GM12872 (cell line): Measurements from ENCODE around the gene TMPRSS3.

Experiments used
- TF ChIP-seq, protein P1 (sequence below): IDR thresholded peaks from 3 replicates; pipeline ENCODE4 v1.5.1; 2011; ENCODE audit warnings: low read depth, mild to moderate bottlenecking, low read length, moderate library complexity; ENCODE audit not compliant: insufficient read depth

The TMPRSS3 gene

DNA sequence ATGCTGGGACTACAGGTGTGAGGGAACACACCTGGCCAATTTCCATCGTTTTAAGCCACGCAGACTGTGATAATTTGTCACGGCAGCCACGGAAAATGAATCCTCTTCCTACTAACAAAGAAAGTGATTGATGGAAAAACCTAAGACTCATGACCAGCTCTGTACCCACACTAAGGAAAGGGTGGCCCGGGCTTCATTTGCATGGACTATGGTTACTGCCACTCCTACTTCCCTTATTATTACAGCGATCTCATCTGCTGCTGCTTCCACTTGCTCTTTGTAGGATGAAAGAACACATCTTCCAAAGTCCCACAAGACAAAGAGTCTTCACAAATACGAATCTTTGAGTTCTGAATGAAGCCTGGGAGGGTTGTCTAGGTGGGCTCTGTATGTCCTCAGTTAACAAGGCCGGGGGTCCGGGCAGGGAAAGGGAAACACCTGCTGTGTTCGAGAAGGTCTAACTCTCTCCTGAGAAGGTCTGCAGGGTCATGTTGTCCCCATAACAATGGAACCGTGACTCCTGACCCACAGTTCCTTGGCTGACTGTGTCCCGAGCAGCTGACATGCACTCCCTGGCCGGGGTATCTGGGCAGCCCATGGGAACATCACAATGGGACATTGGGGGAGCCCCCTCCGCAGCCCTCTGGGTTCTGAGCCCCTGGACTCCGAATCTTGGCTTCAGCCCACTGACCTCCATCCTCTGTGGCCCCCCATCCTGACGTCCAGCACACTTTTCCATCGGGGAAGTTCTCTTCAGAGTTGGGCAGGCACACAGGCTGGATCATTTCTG is 16.2 kb downstream of the TMPRSS3 start:
- TF ChIP-seq, protein P1, sequence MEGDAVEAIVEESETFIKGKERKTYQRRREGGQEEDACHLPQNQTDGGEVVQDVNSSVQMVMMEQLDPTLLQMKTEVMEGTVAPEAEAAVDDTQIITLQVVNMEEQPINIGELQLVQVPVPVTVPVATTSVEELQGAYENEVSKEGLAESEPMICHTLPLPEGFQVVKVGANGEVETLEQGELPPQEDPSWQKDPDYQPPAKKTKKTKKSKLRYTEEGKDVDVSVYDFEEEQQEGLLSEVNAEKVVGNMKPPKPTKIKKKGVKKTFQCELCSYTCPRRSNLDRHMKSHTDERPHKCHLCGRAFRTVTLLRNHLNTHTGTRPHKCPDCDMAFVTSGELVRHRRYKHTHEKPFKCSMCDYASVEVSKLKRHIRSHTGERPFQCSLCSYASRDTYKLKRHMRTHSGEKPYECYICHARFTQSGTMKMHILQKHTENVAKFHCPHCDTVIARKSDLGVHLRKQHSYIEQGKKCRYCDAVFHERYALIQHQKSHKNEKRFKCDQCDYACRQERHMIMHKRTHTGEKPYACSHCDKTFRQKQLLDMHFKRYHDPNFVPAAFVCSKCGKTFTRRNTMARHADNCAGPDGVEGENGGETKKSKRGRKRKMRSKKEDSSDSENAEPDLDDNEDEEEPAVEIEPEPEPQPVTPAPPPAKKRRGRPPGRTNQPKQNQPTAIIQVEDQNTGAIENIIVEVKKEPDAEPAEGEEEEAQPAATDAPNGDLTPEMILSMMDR: no peak

DNA sequence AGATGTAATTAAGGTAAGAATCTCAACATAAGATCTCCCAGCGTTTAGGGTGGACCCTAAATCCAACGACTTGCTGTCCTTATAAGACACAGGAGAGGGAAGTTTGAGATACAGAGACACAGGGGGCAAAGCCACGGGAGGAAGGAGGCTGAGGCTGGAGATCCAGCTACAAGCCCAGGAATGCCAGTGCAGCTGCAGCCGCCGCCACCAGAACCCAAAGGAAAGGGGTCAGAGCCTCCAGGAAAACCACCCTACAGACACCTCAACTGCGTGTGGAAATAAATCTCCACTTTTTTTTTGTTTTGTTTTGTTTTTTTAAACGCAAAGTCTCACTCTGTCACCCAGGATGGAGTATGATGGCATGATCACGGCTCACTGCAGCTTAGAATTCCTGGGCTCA is 17.4 kb downstream of the TMPRSS3 start:
- TF ChIP-seq, protein P1: no peak

- TF ChIP-seq, protein P1: no peak
Observed at GRCh38 chr21:42377951-42378340, 17.9 kb downstream of the TMPRSS3 start.

DNA sequence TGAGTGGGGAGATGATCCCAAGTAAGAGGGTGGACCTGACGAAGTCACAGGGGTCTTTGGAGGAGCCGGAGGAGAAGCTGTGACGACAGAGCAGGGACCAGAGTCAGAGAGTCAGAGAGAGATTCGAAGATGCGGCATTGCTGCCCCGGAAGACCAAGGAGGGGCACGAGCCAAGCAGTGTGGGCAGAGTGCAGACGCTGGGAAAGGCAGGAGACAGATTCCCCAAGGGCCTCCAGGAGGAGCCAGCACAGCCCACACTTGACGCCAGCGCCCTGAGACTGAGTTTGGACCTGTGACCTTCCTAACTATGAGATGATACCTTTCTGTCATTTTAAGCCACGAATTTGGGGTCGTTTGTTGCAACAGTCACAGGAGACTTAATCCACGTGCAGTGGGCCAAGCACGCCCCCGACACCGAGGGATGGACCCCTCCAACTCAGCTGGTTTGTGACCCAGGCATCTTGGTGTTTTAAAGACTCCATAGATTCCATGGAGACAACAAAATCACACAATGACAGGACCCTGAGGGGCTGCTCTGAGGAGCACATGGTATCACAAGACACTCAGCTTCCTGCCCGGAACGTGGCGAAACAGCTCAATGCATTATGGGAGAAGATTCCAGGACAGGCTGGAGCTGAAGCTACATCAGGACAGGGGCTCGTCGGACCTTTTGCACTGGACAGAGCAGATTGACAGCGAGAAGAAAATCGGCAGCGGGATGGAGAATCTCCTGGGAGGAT is 18.5 kb downstream of the TMPRSS3 start:
- TF ChIP-seq, protein P1: no peak

- TF ChIP-seq, protein P1: no peak
Observed at GRCh38 chr21:42376338-42376982, 19.4 kb downstream of the TMPRSS3 start.

DNA sequence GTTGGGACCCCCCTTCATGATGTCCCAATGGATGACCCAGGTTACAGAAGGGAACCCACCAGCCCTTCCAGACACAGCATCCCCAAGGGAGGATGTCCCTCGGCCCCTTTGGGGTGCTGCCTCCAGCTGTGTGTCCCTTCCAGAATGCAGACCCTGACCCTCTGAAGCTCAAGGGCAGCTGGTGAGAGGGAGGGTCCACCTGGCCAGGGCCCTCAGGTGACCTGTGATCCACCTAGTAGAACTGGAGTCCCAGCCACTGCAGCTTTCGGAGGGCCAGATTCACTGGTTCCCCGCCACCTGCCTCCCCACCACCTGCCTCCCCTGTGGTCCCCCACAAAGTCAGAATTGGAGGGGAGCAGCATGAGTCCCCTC is 19.9 kb downstream of the TMPRSS3 start:
- TF ChIP-seq, protein P1: no peak

GRCh38 chr21:42375506-42375905 is 20.3 kb downstream of the TMPRSS3 start:
- TF ChIP-seq, protein P1: no peak
